SK-N-SH (cell line): Measurements from ENCODE around the gene JAZF1. TPM values are rescaled to one million over a fixed set of nuclear protein-coding genes. Genes with fewer than 3 reads are reported as not detected.

Experiments used
- CTCF ChIA-PET: fragments of 300-600, 350-600 bp; formaldehyde crosslinking; extraction: SDS; loops from one replicate; lab custom pipeline; 2021; lab: Yijun Ruan, JAX
- POLR2A ChIA-PET: fragments of 350-600 bp; sonication (Branson Sonifier 250); formaldehyde crosslinking; extraction: SDS; loops from one replicate; lab custom pipeline; 2020; ENCODE audit warnings: antibody characterized with exemption, inconsistent platforms; lab: Yijun Ruan, JAX
- DNase-seq: peaks from one replicate; pipeline ENCODE4 v3.0.0; 2012
- H2AFZ ChIP-seq: fragments of 200-600 bp; sonication (generic); 2 replicates; pipeline ENCODE4 v1.8.1; 2016; ENCODE audit warnings: antibody characterized with exemption, mild to moderate bottlenecking, low read depth
- H3F3A ChIP-seq: fragments of 200-600 bp; sonication (generic); replicated peaks from 2 replicates; pipeline ENCODE3; 2016; ENCODE audit warnings: antibody characterized with exemption, mild to moderate bottlenecking; ENCODE audit not compliant: insufficient read depth
- H3K27ac ChIP-seq, 2 experiments: fragments of 200-500 bp in 1 of 2; fragments of 200-600 bp in 1 of 2; sonication (Bioruptor generic) in 1 of 2; sonication (generic), shearing (Covaris generic) in 1 of 2; 2 replicates each; pipeline versions ENCODE4 v1.5.1 to v1.6.1; 2014 to 2016; ENCODE audit warnings: low read depth in 2 of 2, inconsistent platforms in 1 of 2, low read length in 1 of 2, mild to moderate bottlenecking in 1 of 2, mixed read lengths in 1 of 2
- H3K27me3 ChIP-seq: fragments of 200-600 bp; sonication (generic), shearing (Covaris generic); 2 replicates; pipeline ENCODE4 v1.6.1; 2016; ENCODE audit warnings: mixed run types; ENCODE audit not compliant: insufficient read depth
- H3K36me3 ChIP-seq, 2 experiments: fragments of 200-500 bp in 1 of 2; fragments of 200-600 bp in 1 of 2; sonication (Bioruptor generic) in 1 of 2; sonication (generic) in 1 of 2; replicated peaks in 1 of 2; 2 replicates each; pipeline versions ENCODE3 to v1.5.1; 2014 to 2016; ENCODE audit warnings: low read length in 1 of 2, mild to moderate bottlenecking in 1 of 2; ENCODE audit not compliant: insufficient read depth in 2 of 2, control insufficient read depth in 1 of 2
- H3K4me1 ChIP-seq, 2 experiments: fragments of 200-500 bp in 1 of 2; fragments of 200-600 bp in 1 of 2; sonication (Bioruptor generic) in 1 of 2; sonication (generic), shearing (Covaris generic) in 1 of 2; 2 replicates each; pipeline versions ENCODE4 v1.5.1 to v1.6.1; 2014 to 2016; ENCODE audit warnings: low read depth in 1 of 2, low read length in 1 of 2, mixed run types in 1 of 2; ENCODE audit not compliant: insufficient read depth in 2 of 2, control insufficient read depth in 1 of 2
- H3K4me2 ChIP-seq: fragments of 200-600 bp; sonication (generic), shearing (Covaris generic); 2 replicates; pipeline ENCODE4 v1.6.1; 2017; ENCODE audit warnings: mixed run types
- H3K4me3 ChIP-seq, 2 experiments: fragments of 200-500 bp in 1 of 2; fragments of 200-600 bp in 1 of 2; sonication (Bioruptor generic) in 1 of 2; sonication (generic), shearing (Covaris generic) in 1 of 2; 2 replicates each; pipeline versions ENCODE4 v1.5.1 to v1.8.1; 2014 to 2016; ENCODE audit warnings: low read depth in 2 of 2, inconsistent platforms in 1 of 2, low read length in 1 of 2, mild to moderate bottlenecking in 1 of 2, mixed read lengths in 1 of 2, moderate library complexity in 1 of 2
- H3K79me2 ChIP-seq: fragments of 200-600 bp; sonication (generic); 2 replicates; pipeline ENCODE4 v1.8.1; 2017; ENCODE audit warnings: mild to moderate bottlenecking; ENCODE audit not compliant: insufficient read depth
- H3K9ac ChIP-seq: fragments of 200-600 bp; sonication (generic); 2 replicates; pipeline ENCODE4 v1.6.1; 2017; ENCODE audit warnings: mixed run types
- H3K9me2 ChIP-seq: fragments of 200-600 bp; sonication (generic); 2 replicates; pipeline ENCODE4 v1.6.1; 2017; ENCODE audit warnings: mixed run types
- H3K9me3 ChIP-seq: fragments of 200-600 bp; sonication (generic); 2 replicates; pipeline ENCODE4 v1.6.1; 2017; ENCODE audit warnings: mixed run types, mild to moderate bottlenecking, moderate library complexity
- H4K20me1 ChIP-seq: fragments of 200-600 bp; sonication (generic); 2 replicates; pipeline ENCODE4 v1.6.1; 2017; ENCODE audit warnings: mild to moderate bottlenecking, mixed run types; ENCODE audit not compliant: insufficient read depth
- FOSL2 ChIP-seq: IDR thresholded peaks from 2 replicates; pipeline ENCODE4 v1.4.0; 2012; ENCODE audit warnings: low read depth, mild to moderate bottlenecking, moderate library complexity, borderline replicate concordance
- FOXJ3 ChIP-seq: sonication (generic); formaldehyde crosslinking; IDR thresholded peaks from 2 replicates; pipeline ENCODE4 v1.5.1; 2020; ENCODE audit warnings: mild to moderate bottlenecking, missing genetic modification reagents
- IRF3 ChIP-seq: fragments of 150-350 bp; IDR thresholded peaks from 2 replicates; pipeline ENCODE4 v1.6.1; 2016; ENCODE audit warnings: mild to moderate bottlenecking, low read depth, low read length
- MAX ChIP-seq: IDR thresholded peaks from 2 replicates; pipeline ENCODE4 v1.4.0; 2012; ENCODE audit warnings: low read depth
- NRF1 ChIP-seq: IDR thresholded peaks from 2 replicates; pipeline ENCODE4 v1.6.1; 2012; ENCODE audit warnings: low read depth, mild to moderate bottlenecking, low read length
- RAD21 ChIP-seq: IDR thresholded peaks from 2 replicates; pipeline ENCODE4 v1.6.1; 2012; ENCODE audit warnings: mild to moderate bottlenecking, low read length
- REST ChIP-seq: IDR thresholded peaks from 2 replicates; pipeline ENCODE4 v1.6.1; 2012; ENCODE audit warnings: mild to moderate bottlenecking, low read depth, low read length, moderate library complexity
- YY1 ChIP-seq: IDR thresholded peaks from 2 replicates; pipeline ENCODE4 v1.4.0; 2012; ENCODE audit warnings: low read depth, mild to moderate bottlenecking
- WGBS: methylation state at CpG from one replicate; pipeline ENCODE4 v1.1.6; 2017; ENCODE audit warnings: low lambda C conversion rate; 5-methylcytosine and 5-hydroxymethylcytosine counted together
- polyA plus RNA-seq, 3 experiments: library from polyadenylated mRNA; depleted of rRNA; stranded (reverse); fragments of >200 nt; gene quantifications; 2 replicates each; pipeline ENCODE4 v1.2.3, GENCODE V29; 2012
- TF ChIP-seq, protein P1 (sequence below): fragments of 200-600 bp; sonication (generic); IDR thresholded peaks from 2 replicates; pipeline ENCODE4 v1.6.1; 2017; ENCODE audit warnings: antibody characterized with exemption, mild to moderate bottlenecking, moderate library complexity

Gene JAZF1
- polyA plus RNA-seq, 1 of the 3 experiments (the other 2 are of a cell fraction) = 1.7 TPM

DNA sequence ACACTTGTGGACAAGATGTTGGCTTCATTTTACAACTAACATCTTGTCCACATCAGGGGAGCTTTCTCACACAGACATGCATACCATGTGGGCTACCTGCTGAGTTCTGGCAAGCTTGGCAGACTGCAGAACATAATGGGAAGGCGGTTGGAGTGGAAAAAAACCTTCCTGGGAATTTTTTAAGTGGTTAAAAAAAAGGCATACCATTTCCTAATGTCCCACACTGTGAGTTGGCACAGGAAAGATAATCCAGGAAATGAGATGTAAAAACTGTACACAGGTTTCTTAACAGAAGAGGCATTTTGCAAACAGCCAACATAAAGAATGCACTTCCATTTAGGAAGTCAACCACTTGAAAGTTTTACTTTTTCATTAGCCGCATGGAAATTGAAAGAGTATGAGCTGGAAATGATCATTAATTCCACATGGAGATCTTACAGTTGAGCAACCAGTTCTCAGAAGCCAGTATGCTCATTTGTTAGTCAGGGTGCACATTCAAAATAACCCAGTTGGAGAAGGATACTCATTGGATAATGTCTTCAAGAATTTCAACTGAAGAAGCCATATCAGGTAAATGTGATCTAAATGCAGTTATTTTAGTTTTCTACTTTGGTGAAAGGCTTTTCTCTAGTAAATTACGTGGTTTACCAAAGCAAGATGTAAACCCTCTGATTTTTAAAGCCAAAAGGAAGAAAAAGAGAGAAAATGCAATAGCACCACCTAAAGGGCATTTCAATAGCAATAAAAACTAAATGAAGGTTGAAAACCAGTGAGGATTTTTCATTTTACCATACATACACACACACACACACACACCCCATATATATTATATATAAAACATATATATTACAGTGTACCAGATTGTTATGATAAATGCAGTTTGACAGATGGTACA, 246.7 kb downstream of the JAZF1 start:
- H3K4me2 ChIP-seq = no peak overlapping the region
- WGBS = 73% methylated on average over 3 of the region's 3 CpGs
- H3F3A ChIP-seq = no peaks in the 10 kb centered on the region
- H3K9me2 ChIP-seq = no peaks in the 10 kb centered on the region
- ChIA-PET CTCF (interaction anchor here (0.9 to 2.3 kb wide), 5 partner anchors 10 to 738 kb away, joined by 3 to 12 read pairs (median 4); no protein-coding TSS in a partner anchor), POLR2A (no interaction called here)
- H3K9me3 ChIP-seq = no peaks in the 10 kb centered on the region
- H3K79me2 ChIP-seq = no peaks in the 10 kb centered on the region
- no peaks in the 10 kb centered on the region for H4K20me1 ChIP-seq
- no peaks in the 10 kb centered on the region for H3K36me3 ChIP-seq
- no peak overlapping the region for H3K27ac ChIP-seq
- no peak overlapping the region for H3K9ac ChIP-seq
- H3K27me3 ChIP-seq = no peaks in the 10 kb centered on the region
- TF ChIP-seq MAX = no peak
- TF ChIP-seq, protein P1, sequence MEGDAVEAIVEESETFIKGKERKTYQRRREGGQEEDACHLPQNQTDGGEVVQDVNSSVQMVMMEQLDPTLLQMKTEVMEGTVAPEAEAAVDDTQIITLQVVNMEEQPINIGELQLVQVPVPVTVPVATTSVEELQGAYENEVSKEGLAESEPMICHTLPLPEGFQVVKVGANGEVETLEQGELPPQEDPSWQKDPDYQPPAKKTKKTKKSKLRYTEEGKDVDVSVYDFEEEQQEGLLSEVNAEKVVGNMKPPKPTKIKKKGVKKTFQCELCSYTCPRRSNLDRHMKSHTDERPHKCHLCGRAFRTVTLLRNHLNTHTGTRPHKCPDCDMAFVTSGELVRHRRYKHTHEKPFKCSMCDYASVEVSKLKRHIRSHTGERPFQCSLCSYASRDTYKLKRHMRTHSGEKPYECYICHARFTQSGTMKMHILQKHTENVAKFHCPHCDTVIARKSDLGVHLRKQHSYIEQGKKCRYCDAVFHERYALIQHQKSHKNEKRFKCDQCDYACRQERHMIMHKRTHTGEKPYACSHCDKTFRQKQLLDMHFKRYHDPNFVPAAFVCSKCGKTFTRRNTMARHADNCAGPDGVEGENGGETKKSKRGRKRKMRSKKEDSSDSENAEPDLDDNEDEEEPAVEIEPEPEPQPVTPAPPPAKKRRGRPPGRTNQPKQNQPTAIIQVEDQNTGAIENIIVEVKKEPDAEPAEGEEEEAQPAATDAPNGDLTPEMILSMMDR = peak; percentile 61
- TF ChIP-seq NRF1 = no peak
- TF ChIP-seq IRF3 = no peak
- TF ChIP-seq FOXJ3 (CRISPR knock-in tag) = no peak
- no peak for TF ChIP-seq YY1
- no peak for TF ChIP-seq REST
- peak; percentile 54 for TF ChIP-seq RAD21
- TF ChIP-seq FOSL2 = no peak
- H2AFZ ChIP-seq = no peak overlapping the region
- no peak for DNase-seq
- H3K4me3 ChIP-seq = no peak overlapping the region
- H3K4me1 ChIP-seq = no peaks in the 10 kb centered on the region
